NB4 (cell line): Measurements from ENCODE around the gene CT45A10.

Experiments
- CTCF ChIP-seq: IDR thresholded peaks from one replicate; pipeline ENCODE4 v1.5.1; 2012; ENCODE audit warnings: low read depth, low read length
- MYC ChIP-seq: IDR thresholded peaks from 2 replicates; pipeline ENCODE4 v1.6.1; 2011; ENCODE audit warnings: low read depth, low read length
- POLR2A ChIP-seq: IDR thresholded peaks from 2 replicates; pipeline ENCODE4 v1.6.1; 2011; ENCODE audit warnings: mild to moderate bottlenecking; ENCODE audit not compliant: insufficient read length; ENCODE audit errors: extremely low read depth

- no peak for TF ChIP-seq POLR2A
- TF ChIP-seq CTCF = no peak
- TF ChIP-seq MYC = no peak
Observed at GRCh38 chrX:135890087-135890585, 3.1 kb downstream of the CT45A10 start.
